ENCODE measurements around the gene INAFM2.

GRCh38 chr15:40328176-40328575, 4.7 kb downstream of the INAFM2 start:
- TF ChIP-seq, protein P1, sequence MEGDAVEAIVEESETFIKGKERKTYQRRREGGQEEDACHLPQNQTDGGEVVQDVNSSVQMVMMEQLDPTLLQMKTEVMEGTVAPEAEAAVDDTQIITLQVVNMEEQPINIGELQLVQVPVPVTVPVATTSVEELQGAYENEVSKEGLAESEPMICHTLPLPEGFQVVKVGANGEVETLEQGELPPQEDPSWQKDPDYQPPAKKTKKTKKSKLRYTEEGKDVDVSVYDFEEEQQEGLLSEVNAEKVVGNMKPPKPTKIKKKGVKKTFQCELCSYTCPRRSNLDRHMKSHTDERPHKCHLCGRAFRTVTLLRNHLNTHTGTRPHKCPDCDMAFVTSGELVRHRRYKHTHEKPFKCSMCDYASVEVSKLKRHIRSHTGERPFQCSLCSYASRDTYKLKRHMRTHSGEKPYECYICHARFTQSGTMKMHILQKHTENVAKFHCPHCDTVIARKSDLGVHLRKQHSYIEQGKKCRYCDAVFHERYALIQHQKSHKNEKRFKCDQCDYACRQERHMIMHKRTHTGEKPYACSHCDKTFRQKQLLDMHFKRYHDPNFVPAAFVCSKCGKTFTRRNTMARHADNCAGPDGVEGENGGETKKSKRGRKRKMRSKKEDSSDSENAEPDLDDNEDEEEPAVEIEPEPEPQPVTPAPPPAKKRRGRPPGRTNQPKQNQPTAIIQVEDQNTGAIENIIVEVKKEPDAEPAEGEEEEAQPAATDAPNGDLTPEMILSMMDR (IDR thresholded peaks at IDR 0.05; ENCODE audit: low read depth, low read length, poor library complexity, severe bottlenecking), result no peak
- no peak for TF ChIP-seq EZH2phosphoT487 (IDR thresholded peaks at IDR 0.05; ENCODE audit: borderline replicate concordance, low read length)
